ENCODE results near the gene MCM5. TPM values are rescaled to one million over a fixed set of nuclear protein-coding genes. Genes with fewer than 3 reads are reported as not detected.

The MCM5 gene
- total RNA-seq, 2 donors from 2014 or later = 7.9 to 9.3 TPM

DNA sequence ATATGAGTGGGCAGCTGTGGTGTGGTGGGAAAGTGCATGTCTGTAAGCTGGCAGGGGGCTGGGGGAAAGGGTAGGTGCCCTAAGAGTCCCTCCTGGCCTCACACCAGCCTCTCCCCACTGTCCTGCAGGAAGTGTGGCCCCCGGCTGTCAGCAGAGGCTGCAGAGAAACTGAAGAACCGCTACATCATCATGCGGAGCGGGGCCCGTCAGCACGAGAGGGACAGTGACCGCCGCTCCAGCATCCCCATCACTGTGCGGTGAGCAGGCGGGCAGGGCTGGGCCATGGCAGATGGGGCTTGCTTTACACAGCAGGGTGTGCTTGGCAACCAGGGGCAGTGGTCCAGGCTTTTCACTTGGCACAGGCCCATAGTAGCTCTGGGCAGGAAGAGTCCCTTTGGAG is 19.8 kb downstream of the MCM5 start:
- intact Hi-C loops (cut with DNase I) = no loop called here
- 80 to 95% methylated on average over 1 to 9 of the region's 10 CpGs for WGBS, 2 donors
- no peaks in the 10 kb centered on the region for H3K27me3 ChIP-seq
- H3K27ac ChIP-seq = no peak overlapping the region
- H3K36me3 ChIP-seq (replicated peaks in 1 of 2; ENCODE audit: insufficient read depth in 1 of 2, low read depth in 2 of 2) = peaks cover 4 to 27% of the 10 kb centered on the region in 2 donors
- DNase-seq (no peak), ATAC-seq (no peak)
- TF ChIP-seq, protein P1, sequence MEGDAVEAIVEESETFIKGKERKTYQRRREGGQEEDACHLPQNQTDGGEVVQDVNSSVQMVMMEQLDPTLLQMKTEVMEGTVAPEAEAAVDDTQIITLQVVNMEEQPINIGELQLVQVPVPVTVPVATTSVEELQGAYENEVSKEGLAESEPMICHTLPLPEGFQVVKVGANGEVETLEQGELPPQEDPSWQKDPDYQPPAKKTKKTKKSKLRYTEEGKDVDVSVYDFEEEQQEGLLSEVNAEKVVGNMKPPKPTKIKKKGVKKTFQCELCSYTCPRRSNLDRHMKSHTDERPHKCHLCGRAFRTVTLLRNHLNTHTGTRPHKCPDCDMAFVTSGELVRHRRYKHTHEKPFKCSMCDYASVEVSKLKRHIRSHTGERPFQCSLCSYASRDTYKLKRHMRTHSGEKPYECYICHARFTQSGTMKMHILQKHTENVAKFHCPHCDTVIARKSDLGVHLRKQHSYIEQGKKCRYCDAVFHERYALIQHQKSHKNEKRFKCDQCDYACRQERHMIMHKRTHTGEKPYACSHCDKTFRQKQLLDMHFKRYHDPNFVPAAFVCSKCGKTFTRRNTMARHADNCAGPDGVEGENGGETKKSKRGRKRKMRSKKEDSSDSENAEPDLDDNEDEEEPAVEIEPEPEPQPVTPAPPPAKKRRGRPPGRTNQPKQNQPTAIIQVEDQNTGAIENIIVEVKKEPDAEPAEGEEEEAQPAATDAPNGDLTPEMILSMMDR (IDR thresholded peaks at IDR 0.05) = no peak
- TF ChIP-seq POLR2A (IDR thresholded peaks at IDR 0.05) = no peak
- no peak overlapping the region for H3K4me3 ChIP-seq
- H3K9me3 ChIP-seq = no peaks in the 10 kb centered on the region
- no peaks in the 10 kb centered on the region for H3K4me1 ChIP-seq

DNA sequence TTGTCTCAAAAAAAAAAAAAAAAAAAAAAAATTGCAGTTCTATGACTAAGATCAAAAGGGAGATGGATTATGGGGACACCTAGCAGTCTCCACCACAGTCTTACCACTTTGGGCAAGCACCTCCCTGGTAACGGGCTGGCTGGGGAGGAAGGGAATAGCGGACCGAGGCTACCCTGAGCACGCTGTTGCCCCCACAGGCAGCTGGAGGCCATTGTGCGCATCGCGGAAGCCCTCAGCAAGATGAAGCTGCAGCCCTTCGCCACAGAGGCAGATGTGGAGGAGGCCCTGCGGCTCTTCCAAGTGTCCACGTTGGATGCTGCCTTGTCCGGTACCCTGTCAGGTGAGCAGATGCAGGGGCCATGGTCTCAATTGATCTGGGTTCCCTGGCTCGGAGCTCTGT is 21.2 kb downstream of the MCM5 start:
- Histone ChIP-seq H3K4me1 (no peaks in the 10 kb centered on the region), H3K27ac (no peak overlapping the region), H3K36me3 (replicated peaks in 1 of 2; ENCODE audit: insufficient read depth in 1 of 2, low read depth in 2 of 2) (peaks cover 4 to 25% of the 10 kb centered on the region in 2 donors), H3K9me3 (no peaks in the 10 kb centered on the region), H3K27me3 (no peaks in the 10 kb centered on the region), H3K4me3 (no peak overlapping the region)
- WGBS, 2 donors = 89 to 93% methylated on average over 10 to 12 of the region's 12 CpGs
- ATAC-seq = no peak
- no peak for DNase-seq
- intact Hi-C loops (cut with DNase I) = no loop called here
- TF ChIP-seq POLR2A (IDR thresholded peaks at IDR 0.05) = no peak
- TF ChIP-seq, protein P1 (IDR thresholded peaks at IDR 0.05) = no peak

DNA sequence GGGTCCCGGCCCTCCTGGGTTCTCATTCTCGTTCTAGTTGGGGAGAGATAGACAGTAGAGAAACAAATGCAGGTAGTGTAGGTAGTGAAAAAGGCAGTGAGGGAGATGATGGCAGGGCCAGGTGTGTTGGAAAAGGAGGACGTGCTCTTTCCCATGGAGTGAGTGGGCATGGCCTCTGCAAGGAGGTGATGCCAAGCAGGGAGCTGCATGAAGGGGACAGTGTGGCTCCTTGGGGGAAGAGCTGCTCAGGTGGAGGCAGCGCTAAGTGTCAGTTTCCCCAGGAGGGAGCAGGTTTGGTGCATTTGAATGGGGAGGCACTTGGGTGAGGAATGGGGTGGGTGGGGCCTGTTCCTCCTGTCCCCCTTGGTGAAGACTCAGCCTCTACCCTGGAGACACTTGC is 22.2 kb downstream of the MCM5 start:
- DNase-seq (no peak), ATAC-seq (no peak)
- Histone ChIP-seq H3K27ac (no peak overlapping the region), H3K36me3 (replicated peaks in 1 of 2; ENCODE audit: insufficient read depth in 1 of 2, low read depth in 2 of 2) (peaks cover 0 to 22% of the 10 kb centered on the region in 2 donors), H3K9me3 (no peaks in the 10 kb centered on the region), H3K4me3 (no peak overlapping the region), H3K27me3 (no peaks in the 10 kb centered on the region), H3K4me1 (no peaks in the 10 kb centered on the region)
- intact Hi-C loops (cut with DNase I) = no loop called here
- 89 to 91% methylated on average over 4 of the region's 4 CpGs for WGBS, 2 donors
- TF ChIP-seq, protein P1 (IDR thresholded peaks at IDR 0.05) = no peak
- TF ChIP-seq POLR2A (IDR thresholded peaks at IDR 0.05) = no peak

DNA sequence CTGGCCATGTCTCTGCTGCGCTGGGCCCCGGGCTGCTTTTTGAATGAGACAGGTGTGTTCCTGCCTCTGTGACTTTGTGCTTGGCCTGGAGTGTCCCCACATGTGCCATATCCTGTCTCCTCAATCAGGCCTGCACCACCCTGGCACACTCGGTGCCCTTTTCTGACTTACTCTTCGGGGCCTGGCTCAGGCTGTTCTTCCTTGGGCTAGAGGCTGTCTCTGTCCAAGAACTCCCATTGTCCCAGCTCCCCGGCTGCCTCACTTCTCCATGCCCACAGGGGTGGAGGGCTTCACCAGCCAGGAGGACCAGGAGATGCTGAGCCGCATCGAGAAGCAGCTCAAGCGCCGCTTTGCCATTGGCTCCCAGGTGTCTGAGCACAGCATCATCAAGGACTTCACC is 23.0 kb downstream of the MCM5 start:
- no peak overlapping the region for H3K4me3 ChIP-seq
- no peak overlapping the region for H3K27ac ChIP-seq
- DNase-seq = no peak
- WGBS, 2 donors = 86 to 94% methylated on average over 5 to 9 of the region's 9 CpGs
- H3K36me3 ChIP-seq (replicated peaks in 1 of 2; ENCODE audit: insufficient read depth in 1 of 2, low read depth in 2 of 2) = peaks cover 0 to 18% of the 10 kb centered on the region in 2 donors
- no peaks in the 10 kb centered on the region for H3K27me3 ChIP-seq
- no peak for TF ChIP-seq POLR2A (IDR thresholded peaks at IDR 0.05)
- TF ChIP-seq, protein P1 (IDR thresholded peaks at IDR 0.05) = no peak
- H3K4me1 ChIP-seq = no peaks in the 10 kb centered on the region
- intact Hi-C loops (cut with DNase I) = no loop called here
- H3K9me3 ChIP-seq = no peaks in the 10 kb centered on the region
- no peak for ATAC-seq

DNA sequence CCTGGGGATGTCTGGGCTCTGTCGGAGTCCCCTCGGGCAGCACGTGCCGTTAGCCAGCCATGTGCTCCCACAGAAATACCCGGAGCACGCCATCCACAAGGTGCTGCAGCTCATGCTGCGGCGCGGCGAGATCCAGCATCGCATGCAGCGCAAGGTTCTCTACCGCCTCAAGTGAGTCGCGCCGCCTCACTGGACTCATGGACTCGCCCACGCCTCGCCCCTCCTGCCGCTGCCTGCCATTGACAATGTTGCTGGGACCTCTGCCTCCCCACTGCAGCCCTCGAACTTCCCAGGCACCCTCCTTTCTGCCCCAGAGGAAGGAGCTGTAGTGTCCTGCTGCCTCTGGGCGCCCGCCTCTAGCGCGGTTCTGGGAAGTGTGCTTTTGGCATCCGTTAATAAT is 24.1 kb downstream of the MCM5 start:
- Histone ChIP-seq H3K27ac (no peak overlapping the region), H3K4me3 (no peak overlapping the region), H3K27me3 (no peaks in the 10 kb centered on the region), H3K9me3 (no peaks in the 10 kb centered on the region), H3K4me1 (no peaks in the 10 kb centered on the region), H3K36me3 (replicated peaks in 1 of 2; ENCODE audit: insufficient read depth in 1 of 2, low read depth in 2 of 2) (peaks cover 0 to 15% of the 10 kb centered on the region in 2 donors)
- DNase-seq (no peak), ATAC-seq (no peak)
- WGBS, 2 donors = 95% methylated on average over 5 to 14 of the region's 26 CpGs
- intact Hi-C loops (cut with DNase I) = no loop called here
- TF ChIP-seq, protein P1 (IDR thresholded peaks at IDR 0.05) = no peak
- TF ChIP-seq POLR2A (IDR thresholded peaks at IDR 0.05) = no peak
